ENCODE results near the gene CHD9.
A peak's percentile ranks its signal among the peaks of the same experiment; 100 is the strongest.
"Not testable (repeated sequence)": the region's sequence is repeated elsewhere in the genome, so short reads cannot be mapped to it uniquely, and the experiment has no call there.

CHD9 gene

DNA sequence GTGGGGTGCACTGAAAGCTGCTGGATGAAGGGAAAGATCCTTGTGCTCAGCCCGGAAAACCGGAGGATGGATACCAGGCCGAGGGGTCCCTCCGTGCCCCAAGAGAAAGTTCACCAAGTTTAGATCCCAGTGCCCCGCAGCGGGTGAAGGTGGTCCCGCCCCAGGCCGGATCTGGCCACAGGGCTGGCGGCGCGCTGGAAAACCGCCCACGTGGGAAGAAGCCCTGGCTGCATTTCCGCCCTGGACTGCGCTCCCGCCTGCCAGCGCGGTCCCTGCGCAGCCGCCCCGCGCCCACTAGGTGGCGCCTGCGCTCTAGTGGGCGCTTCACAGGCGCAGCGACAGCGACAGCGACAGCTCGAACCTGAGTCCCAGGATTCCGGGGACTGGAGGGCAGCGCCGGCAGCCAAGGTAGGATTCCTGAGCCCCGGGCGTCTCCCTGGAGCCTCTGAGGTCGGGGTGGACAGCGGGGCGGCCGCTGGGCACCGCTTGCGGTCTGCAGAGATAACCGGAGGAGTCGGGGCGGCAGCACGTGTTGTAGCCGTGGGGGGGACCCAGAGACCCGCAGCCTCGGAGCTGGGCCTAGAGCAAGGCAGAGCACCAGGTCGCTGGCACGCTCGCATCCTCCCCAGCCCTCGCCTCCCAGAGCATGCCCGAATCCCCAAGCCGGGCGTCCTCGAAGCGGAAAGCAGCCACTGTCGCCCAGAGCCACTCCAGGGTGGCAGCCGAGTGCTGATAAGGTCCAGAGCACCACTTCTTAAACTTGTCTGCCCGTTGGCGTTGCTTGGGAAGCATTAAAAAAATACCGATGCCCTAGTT lies at the start of gene CHD9:
Gene CHD9 (plus strand): TSS at position 322 of the 816 bp plus-strand sequence. CDS start 101,099 bp downstream, outside the sequence.
- peak; percentile 53 for DNase-seq (ENCODE audit: low read depth)

DNA sequence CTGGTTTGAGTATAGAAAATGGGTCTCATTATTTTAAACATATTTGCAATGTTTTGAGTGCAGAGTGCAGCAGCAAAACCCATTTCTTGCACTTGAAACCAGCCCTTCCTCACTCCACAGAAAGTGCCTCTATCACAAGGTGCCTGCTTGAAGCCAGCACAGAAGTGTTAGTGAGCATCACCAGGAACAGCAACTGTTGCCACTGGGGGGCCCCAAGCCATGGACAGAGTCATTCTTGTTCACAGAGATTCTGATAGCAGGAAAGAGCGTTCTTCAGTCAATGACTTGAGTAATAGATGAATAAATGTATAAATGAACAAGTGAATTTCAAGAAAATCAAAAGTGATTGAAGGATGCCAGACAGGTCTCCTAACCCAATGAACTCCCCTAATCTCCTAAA lies 47.7 kb upstream of the CHD9 start:
- DNase-seq (ENCODE audit: low read depth) = no peak

- DNase-seq (ENCODE audit: low read depth) = no peak
These were observed 40.5 kb upstream of the CHD9 start for GRCh38 chr16:53014287-53014686.

- DNase-seq (ENCODE audit: low read depth) = no peak
These were observed 35.9 kb upstream of the CHD9 start for GRCh38 chr16:53018834-53019416.

DNA sequence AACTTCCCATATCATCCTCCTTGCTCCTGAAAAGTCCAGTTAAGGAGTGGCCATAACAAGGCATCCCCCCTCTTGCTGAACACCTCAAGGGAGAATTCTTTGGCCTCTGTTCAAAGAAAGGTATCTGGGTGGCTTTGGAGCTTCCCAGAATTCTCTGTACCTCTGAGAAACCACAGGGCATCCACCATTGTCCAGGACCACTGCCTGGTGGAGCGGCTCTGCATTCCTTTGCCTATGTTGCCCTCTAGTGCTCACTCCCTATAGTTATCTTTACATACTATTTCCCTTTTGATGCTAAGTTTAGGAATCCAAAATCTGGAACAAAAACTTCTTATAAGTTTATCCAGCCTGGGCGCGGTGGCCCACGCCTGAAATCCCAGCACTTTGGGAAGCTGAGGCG lies 32.4 kb upstream of the CHD9 start:
- DNase-seq (ENCODE audit: low read depth) = no peak

DNA sequence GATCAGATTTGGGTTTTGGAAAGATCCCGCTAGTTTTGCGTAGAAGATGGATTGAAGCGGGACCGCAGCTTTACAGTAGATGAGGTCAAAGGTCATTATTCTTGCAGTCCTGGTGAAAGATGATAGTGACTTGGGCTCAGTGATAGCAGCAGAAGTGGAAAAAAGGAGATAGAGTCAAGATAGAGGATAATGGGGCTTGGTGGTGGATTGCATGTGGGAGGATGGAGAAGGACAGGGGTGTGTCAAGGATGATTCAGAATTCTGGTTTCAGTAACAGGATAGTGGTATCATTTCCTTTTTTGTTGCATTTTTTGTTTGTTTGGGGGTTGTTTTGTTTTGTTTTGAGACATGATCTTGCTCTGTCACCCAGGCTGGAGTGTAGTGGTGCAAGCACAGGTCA lies 30.7 kb upstream of the CHD9 start:
- DNase-seq (ENCODE audit: low read depth) = no peak

GRCh38 chr16:53029971-53030370 lies 24.8 kb upstream of the CHD9 start:
- no peak for DNase-seq (ENCODE audit: low read depth)

- DNase-seq (ENCODE audit: low read depth) = no peak
These were observed 23.4 kb upstream of the CHD9 start for GRCh38 chr16:53031323-53031942.

DNA sequence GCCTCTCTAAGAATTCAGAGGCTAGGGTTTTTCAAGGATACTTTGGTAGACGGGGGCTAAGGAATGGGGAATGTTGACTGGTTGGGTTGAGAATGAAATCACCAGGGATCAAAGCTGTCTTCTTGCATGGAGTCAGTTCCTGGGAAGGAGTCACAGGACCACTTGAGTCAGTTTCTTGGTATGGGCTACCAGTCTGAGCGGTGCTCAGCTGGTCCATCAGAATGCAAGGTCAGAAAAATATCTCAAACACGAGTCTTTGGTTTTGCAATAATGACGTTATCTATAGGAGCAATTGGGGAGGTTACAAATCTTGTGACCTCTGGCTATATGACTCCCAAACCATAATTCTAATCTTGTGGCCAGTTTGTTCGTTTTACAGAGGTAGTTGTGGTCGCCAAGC lies 20.5 kb upstream of the CHD9 start:
- DNase-seq (ENCODE audit: low read depth) = no peak

- no peak for DNase-seq (ENCODE audit: low read depth)
These were observed 19.4 kb upstream of the CHD9 start for GRCh38 chr16:53035176-53035942.

GRCh38 chr16:53036066-53036465 lies 18.7 kb upstream of the CHD9 start:
- no peak for DNase-seq (ENCODE audit: low read depth)

DNA sequence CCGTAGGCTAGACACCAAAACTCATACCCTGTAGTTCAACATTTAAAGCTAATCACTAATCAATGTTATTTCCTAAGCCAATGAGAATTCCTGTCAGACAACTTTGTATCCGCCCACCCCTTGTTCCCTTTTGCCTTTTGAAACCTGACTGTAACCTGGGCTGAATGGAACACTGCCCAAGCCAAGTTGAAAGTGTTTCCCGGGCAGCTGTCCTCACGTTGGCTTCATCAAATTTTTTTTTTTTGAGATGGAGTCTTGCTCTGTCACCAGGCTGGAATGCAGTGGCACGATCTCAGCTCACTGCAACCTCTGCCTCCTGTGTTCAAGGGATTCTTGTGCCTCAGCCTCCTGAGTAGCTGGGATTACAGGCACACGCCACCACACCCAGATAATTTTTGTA lies 18.1 kb upstream of the CHD9 start:
- not testable (repeated sequence) for DNase-seq (ENCODE audit: low read depth)

DNA sequence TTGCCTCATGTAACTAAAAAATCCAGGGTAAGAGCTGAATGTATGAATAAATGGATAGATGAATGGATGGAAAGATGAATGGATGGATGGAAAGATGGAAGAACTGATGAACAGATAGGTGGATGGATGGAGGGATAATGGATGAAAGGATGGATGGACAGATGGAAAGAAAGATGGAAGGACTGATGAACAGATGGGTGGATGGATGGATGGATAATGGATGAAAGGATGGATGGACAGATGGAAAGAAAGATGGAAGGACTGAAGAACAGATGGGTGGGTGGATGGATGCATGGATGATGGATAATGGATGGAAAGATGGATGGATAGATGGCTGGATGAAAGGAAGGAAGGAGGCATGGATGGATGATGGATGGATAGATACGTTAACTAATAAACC lies 14.0 kb upstream of the CHD9 start:
- no peak for DNase-seq (ENCODE audit: low read depth)

DNA sequence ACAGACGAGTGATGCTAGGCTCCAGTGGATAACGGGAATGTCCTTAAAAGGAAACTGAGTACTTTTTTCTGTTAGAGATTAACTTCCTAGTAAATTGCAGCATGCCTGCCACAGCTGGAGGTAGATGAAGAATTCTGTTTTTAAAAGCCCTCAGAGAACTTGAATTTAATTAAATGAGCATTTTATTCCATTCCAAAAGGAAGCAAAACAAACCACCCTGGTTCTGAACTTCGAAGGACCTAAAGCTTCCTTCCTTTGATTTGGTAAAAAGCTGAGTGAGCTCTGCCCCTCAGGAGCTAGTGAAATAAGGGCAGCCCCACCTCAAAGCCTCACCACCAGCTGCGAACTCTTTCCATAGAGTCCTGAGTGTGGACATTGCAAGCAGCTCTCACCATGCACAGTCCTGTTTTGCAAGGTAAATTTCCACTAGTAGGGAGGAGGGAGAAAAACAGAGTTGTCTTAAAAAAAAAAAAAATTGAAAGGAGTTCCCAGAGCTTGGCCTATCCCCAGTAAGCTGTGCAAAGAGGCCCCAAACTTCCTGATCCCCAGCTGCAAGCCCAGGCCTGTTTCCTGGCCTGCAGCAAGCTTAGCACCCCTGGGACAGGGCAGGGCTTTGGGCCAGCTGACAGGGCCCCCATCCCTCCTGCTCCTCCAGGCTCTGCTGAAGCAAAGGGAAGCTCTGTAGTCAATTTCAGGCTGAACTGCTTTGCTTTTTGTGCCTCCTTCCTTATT lies 13.3 kb upstream of the CHD9 start:
- no peak for DNase-seq (ENCODE audit: low read depth)

DNA sequence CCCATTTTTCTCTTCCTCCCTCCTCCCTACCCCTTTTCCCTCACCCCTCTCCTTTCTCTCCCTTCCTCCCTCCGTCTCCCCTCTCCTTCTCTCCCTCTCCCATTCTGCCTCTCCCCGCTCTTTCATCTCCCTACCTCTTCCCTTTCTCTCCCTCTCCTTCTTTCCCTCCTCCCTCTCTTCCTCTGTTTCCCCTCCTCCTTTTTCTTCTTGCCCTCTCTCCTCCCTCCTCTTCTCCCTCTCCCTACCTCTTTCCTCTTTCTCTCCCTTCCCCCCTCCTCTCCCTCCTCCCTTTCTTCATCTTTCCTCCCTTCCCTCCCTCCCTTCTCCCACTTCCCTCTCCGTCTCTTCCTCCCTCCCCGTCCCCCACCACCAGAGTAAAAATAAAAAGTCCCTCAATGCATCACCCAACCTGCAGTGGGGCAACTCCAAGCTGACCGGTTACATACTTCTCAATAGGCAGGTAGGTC lies 12.5 kb upstream of the CHD9 start:
- DNase-seq (ENCODE audit: low read depth) = no peak

- DNase-seq (ENCODE audit: low read depth) = no peak
These were observed 11.4 kb upstream of the CHD9 start for GRCh38 chr16:53043428-53043831.

GRCh38 chr16:53043986-53044601 lies 10.7 kb upstream of the CHD9 start:
- no peak for DNase-seq (ENCODE audit: low read depth)

- DNase-seq (ENCODE audit: low read depth) = no peak
These were observed 9.2 kb upstream of the CHD9 start for GRCh38 chr16:53045341-53046220.

- not testable (repeated sequence) for DNase-seq (ENCODE audit: low read depth)
These were observed 7.3 kb upstream of the CHD9 start for GRCh38 chr16:53047515-53047914.

Data from activated gamma-delta T cell treated with anti-CD3 and anti-CD28 coated beads, Interleukin-2, amount 50 U/mL, for 16 hours (primary cell).